Rectal smooth muscle tissue (tissue), 1 donor: ENCODE measurements around the gene SEC16A.
"Not testable (repeated sequence)": the region's sequence is repeated elsewhere in the genome, so short reads cannot be mapped to it uniquely, and the experiment has no call there.

Source experiments
- H3K27ac ChIP-seq: one replicate; pipeline ENCODE4 v1.7.0; 2013; ENCODE audit warnings: low read depth, low read length, inconsistent platforms
- H3K27me3 ChIP-seq: one replicate; pipeline ENCODE4 v1.7.0; 2013; ENCODE audit warnings: low read length; ENCODE audit not compliant: control insufficient read depth, insufficient read depth
- H3K36me3 ChIP-seq: one replicate; pipeline ENCODE4 v1.7.0; 2013; ENCODE audit warnings: low read length; ENCODE audit not compliant: control insufficient read depth, insufficient read depth
- H3K4me1 ChIP-seq: one replicate; pipeline ENCODE4 v1.7.0; 2013; ENCODE audit warnings: low read length; ENCODE audit not compliant: control insufficient read depth, insufficient read depth
- H3K4me3 ChIP-seq: one replicate; pipeline ENCODE4 v1.7.0; 2013; ENCODE audit warnings: low read length
- H3K9ac ChIP-seq: one replicate; pipeline ENCODE4 v1.7.0; 2013; ENCODE audit warnings: low read length

SEC16A gene

DNA sequence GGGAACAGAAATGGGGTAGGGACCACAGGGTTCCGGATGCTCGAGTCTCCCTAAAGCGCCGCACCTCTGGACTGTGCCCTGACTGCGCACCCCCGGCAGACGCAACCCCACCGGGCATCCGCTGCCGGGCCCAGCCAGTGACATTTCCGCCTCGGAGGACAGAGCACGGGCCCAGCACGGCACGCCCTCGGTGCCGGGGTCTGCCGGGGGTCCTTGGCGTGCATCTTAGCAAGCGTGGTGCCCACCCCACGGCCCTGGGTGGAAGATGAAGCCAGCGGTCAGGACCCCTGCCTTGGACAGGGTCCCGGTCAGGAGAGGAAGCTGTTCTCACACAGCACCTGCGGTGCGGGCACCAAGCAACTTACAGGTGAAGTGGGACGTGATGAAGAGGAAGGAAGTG lies 50.2 kb downstream of the SEC16A start:
- H3K27me3 ChIP-seq: no peaks in the 10 kb centered on the region
- no peak overlapping the region for H3K9ac ChIP-seq
- peaks cover 13% of the 10 kb centered on the region for H3K36me3 ChIP-seq
- peaks cover 4% of the 10 kb centered on the region for H3K4me1 ChIP-seq
- no peak overlapping the region for H3K27ac ChIP-seq
- H3K4me3 ChIP-seq: no peak overlapping the region

DNA sequence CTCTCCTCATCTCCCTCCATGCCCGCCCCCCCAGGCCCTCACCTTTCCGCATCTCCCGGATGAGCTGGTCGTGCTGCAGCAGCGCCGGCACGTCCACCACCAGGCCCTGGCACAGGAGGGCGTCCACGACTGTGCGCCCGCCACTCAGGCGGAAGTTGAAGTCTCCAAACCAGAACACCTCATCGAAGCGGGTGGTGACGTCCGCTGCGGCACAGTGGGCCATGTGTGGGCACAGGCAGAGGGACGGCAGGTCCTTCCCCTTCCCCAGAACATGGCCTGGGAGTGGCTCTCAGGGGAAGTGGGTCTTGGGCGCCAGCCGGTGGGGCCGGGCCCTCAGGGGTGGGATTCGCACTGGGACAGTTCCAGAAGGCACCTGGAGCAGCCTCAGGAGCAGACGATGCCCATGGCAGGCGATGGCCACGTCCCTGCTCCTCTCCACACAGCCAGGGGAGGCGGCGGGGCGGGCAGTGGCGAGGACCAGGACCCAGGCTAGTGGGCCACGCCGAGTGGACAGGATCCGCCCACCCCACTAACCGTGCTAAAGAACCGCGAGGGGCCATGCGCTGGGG lies 51.0 kb downstream of the SEC16A start:
- Histone ChIP-seq H3K36me3 (peaks cover 13% of the 10 kb centered on the region), H3K4me1 (no peaks in the 10 kb centered on the region), H3K27ac (no peak overlapping the region), H3K4me3 (no peak overlapping the region), H3K27me3 (no peaks in the 10 kb centered on the region), H3K9ac (no peak overlapping the region)

GRCh38 chr9:136430588-136431234 lies 52.1 kb downstream of the SEC16A start:
- H3K27me3 ChIP-seq: no peaks in the 10 kb centered on the region
- no peak overlapping the region for H3K9ac ChIP-seq
- peaks cover 13% of the 10 kb centered on the region for H3K36me3 ChIP-seq
- no peaks in the 10 kb centered on the region for H3K4me1 ChIP-seq
- no peak overlapping the region for H3K4me3 ChIP-seq
- H3K27ac ChIP-seq: no peak overlapping the region

DNA sequence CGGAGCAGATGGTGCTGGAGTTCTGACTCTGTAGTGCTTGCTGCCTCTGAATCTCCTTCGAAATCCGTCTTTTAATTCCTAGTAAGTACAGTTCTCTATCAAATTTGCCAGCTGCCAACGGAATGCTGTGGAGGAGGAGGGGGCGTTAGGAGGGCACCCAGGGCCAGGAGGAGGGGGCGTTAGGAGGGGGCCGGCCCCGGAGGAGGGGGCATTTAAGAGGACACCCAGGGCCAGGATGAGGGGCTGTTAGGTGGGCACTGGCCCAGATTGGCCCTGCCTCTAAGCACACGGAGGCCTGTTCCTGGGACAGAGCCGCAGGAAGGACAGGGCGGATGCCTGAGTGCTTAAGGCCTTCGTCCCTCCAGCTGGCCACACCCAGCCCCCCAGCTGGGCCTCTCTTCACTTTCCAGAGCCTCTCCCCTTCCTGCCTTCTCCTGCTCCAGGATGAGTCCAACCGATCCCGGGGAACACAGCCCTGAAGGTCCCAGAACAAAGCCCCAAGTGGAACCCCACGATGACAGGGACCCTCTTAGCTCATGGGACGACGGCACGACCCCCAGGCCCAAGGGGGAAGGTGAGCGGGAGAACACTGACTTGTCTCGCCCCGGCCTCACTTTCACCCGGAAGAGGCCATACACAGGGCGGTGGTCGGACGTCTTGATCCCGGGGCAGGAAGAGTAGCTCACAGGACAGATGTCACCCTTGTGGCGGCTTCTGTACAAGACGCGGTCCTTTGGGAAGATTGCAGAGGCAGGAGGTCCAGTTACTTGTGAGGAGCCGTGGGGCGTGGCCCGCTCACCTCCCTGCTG lies 53.0 kb downstream of the SEC16A start:
- Histone ChIP-seq H3K9ac (no peak overlapping the region), H3K36me3 (peaks cover 13% of the 10 kb centered on the region), H3K4me1 (no peaks in the 10 kb centered on the region), H3K27me3 (no peaks in the 10 kb centered on the region), H3K4me3 (no peak overlapping the region), H3K27ac (no peak overlapping the region)

- no peak overlapping the region for H3K9ac ChIP-seq
- no peaks in the 10 kb centered on the region for H3K27me3 ChIP-seq
- no peak overlapping the region for H3K4me3 ChIP-seq
- peaks cover 13% of the 10 kb centered on the region for H3K36me3 ChIP-seq
- H3K27ac ChIP-seq: no peak overlapping the region
- no peaks in the 10 kb centered on the region for H3K4me1 ChIP-seq
Measured at GRCh38 chr9:136429075-136429628, 53.7 kb downstream of the SEC16A start.

- Histone ChIP-seq H3K4me3 (no peak overlapping the region), H3K4me1 (no peaks in the 10 kb centered on the region), H3K27ac (no peak overlapping the region), H3K9ac (no peak overlapping the region), H3K27me3 (no peaks in the 10 kb centered on the region), H3K36me3 (peaks cover 23% of the 10 kb centered on the region)
Measured at GRCh38 chr9:136426787-136427186, 56.1 kb downstream of the SEC16A start.

GRCh38 chr9:136425367-136425766 lies 57.5 kb downstream of the SEC16A start:
- peaks cover 23% of the 10 kb centered on the region for H3K36me3 ChIP-seq

DNA sequence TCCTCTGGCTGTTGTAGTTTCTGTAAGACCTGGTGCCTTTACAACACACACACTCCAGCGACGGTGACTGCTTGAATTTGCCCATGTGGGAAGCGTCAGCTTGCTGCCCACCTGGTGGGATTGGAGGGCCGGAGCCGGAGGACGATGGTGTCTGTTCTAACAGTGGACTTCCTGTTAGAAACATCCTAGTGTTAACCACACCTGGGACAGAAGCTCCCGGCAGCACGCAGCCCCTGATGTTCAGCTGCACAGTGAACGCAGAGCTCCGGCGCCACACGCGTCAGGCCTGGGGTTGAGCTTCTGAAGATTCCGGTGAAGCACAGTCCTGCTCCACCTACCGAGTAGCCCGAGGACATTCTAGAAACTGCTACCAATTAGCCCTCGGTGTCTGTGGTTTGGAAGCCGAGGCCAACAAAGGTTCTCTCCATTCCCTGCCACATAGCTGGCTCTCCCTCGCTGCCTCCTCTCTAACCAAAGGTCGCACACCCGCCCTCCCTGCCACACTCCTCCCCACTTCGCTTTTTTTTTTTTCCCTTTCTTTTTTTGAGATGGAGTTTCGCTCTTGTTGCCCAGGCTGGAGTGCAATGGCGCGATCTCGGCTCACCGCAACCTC lies 58.0 kb downstream of the SEC16A start:
- peaks cover 20% of the 10 kb centered on the region for H3K36me3 ChIP-seq
- no peak overlapping the region for H3K9ac ChIP-seq
- no peak overlapping the region for H3K27ac ChIP-seq
- no peaks in the 10 kb centered on the region for H3K4me1 ChIP-seq
- H3K4me3 ChIP-seq: no peak overlapping the region
- H3K27me3 ChIP-seq: no peaks in the 10 kb centered on the region

More at GRCh38 chr9:136425367-136425766, 57.5 kb downstream of the SEC16A start:
- H3K27me3 ChIP-seq, H3K27ac ChIP-seq, H3K4me3 ChIP-seq, H3K9ac ChIP-seq, H3K4me1 ChIP-seq: not testable (repeated sequence)

- H3K36me3 ChIP-seq: peaks cover 28% of the 10 kb centered on the region
- no peak overlapping the region for H3K9ac ChIP-seq
- no peaks in the 10 kb centered on the region for H3K4me1 ChIP-seq
- H3K27ac ChIP-seq: no peak overlapping the region
- H3K4me3 ChIP-seq: no peak overlapping the region
- H3K27me3 ChIP-seq: no peaks in the 10 kb centered on the region
Measured at GRCh38 chr9:136423432-136424146, 59.3 kb downstream of the SEC16A start.

DNA sequence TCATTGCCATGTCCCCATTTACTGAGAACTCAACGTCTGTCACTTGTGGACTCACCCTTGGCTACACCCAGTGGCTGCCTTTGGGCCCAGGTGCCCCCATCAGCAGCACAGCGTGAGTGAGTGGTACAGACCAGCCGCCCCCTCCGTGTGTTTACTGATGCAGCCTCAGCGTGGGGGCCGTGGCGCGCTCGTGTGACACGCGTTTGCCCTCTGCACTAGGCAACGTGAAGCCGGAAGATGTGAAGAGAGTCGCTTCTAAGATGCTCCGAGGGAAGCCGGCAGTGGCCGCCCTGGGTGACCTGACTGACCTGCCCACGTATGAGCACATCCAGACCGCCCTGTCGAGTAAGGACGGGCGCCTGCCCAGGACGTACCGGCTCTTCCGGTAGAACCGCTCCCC lies 60.0 kb downstream of the SEC16A start:
- Histone ChIP-seq H3K9ac (no peak overlapping the region), H3K4me1 (no peaks in the 10 kb centered on the region), H3K36me3 (peaks cover 35% of the 10 kb centered on the region)

DNA sequence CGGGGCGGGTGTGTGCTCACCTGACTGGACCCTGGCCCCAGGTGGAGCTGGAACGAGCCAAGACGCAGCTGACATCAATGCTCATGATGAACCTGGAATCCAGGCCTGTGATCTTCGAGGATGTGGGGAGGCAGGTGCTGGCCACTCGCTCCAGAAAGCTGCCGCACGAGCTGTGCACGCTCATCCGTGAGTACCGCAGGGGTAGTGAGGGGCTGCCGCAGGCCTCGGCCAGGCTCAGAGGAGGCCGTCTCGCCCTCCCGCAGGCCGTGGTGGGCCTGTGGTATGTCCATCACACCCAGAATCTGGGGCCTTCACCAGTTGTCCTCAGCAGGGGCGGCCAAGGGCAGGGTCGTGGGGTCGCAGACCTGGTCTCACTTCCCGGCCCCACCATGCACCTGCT lies 61.0 kb downstream of the SEC16A start:
- H3K9ac ChIP-seq: no peak overlapping the region
- no peaks in the 10 kb centered on the region for H3K4me1 ChIP-seq
- no peak overlapping the region for H3K4me3 ChIP-seq
- no peak overlapping the region for H3K27ac ChIP-seq
- peaks cover 43% of the 10 kb centered on the region for H3K36me3 ChIP-seq
- no peaks in the 10 kb centered on the region for H3K27me3 ChIP-seq

More for the DNA sequence above, 60.0 kb downstream of the SEC16A start:
- H3K27me3 ChIP-seq: no peaks in the 10 kb centered on the region
- no peak overlapping the region for H3K4me3 ChIP-seq
- H3K27ac ChIP-seq: no peak overlapping the region

GRCh38 chr9:136419092-136419420 lies 63.8 kb downstream of the SEC16A start:
- Histone ChIP-seq H3K27ac (no peak overlapping the region), H3K36me3 (peaks cover 62% of the 10 kb centered on the region), H3K4me1 (no peaks in the 10 kb centered on the region), H3K4me3 (no peak overlapping the region), H3K27me3 (no peaks in the 10 kb centered on the region), H3K9ac (no peak overlapping the region)
